Measurements from ENCODE around the gene NAA16. TPM values are rescaled to one million over a fixed set of nuclear protein-coding genes. Genes with fewer than 3 reads are reported as not detected.
"Not testable (repeated sequence)": the region's sequence is repeated elsewhere in the genome, so short reads cannot be mapped to it uniquely, and the experiment has no call there.

NAA16 gene
- total RNA-seq, 1 donor from 2014 or later, result 31.2 TPM

GRCh38 chr13:41413872-41414271 lies 102.8 kb downstream of the NAA16 start:
- Mint-ChIP-seq H3K4me1 (no peaks in the 10 kb centered on the region), H3K9me3 (no peaks in the 10 kb centered on the region), H3K36me3 (ENCODE audit: low read depth) (no peaks in the 10 kb centered on the region), H3K27ac (no peak overlapping the region), H3K27me3 (peaks cover 7% of the 10 kb centered on the region), H3K4me3 (no peak overlapping the region)
- intact Hi-C loops (cut with micrococcal nuclease), result no loop called here
- peak; percentile 42 for DNase-seq

GRCh38 chr13:41416276-41416675 lies 105.2 kb downstream of the NAA16 start:
- no peak overlapping the region for H3K4me3 Mint-ChIP-seq
- DNase-seq, result no peak
- no peaks in the 10 kb centered on the region for H3K9me3 Mint-ChIP-seq
- H3K36me3 Mint-ChIP-seq (ENCODE audit: low read depth), result no peaks in the 10 kb centered on the region
- no peak overlapping the region for H3K27ac Mint-ChIP-seq
- intact Hi-C loops (cut with micrococcal nuclease), result no loop called here
- peaks cover 5% of the 10 kb centered on the region for H3K27me3 Mint-ChIP-seq
- no peaks in the 10 kb centered on the region for H3K4me1 Mint-ChIP-seq

- Mint-ChIP-seq H3K9me3 (no peaks in the 10 kb centered on the region), H3K27me3 (peaks cover 3% of the 10 kb centered on the region), H3K36me3 (ENCODE audit: low read depth) (no peaks in the 10 kb centered on the region), H3K4me1 (no peaks in the 10 kb centered on the region), H3K4me3 (no peak overlapping the region), H3K27ac (no peak overlapping the region)
- DNase-seq, result peak; percentile 8
- intact Hi-C loops (cut with micrococcal nuclease), result no loop called here
Measured at GRCh38 chr13:41418027-41418426, 107.0 kb downstream of the NAA16 start.

- H3K4me3 Mint-ChIP-seq, result no peak overlapping the region
- no peaks in the 10 kb centered on the region for H3K36me3 Mint-ChIP-seq (ENCODE audit: low read depth)
- no peaks in the 10 kb centered on the region for H3K4me1 Mint-ChIP-seq
- peaks cover 3% of the 10 kb centered on the region for H3K27me3 Mint-ChIP-seq
- no peak overlapping the region for H3K27ac Mint-ChIP-seq
- intact Hi-C loops (cut with micrococcal nuclease), result no loop called here
- DNase-seq, result peak; percentile 21
- no peaks in the 10 kb centered on the region for H3K9me3 Mint-ChIP-seq
Measured at GRCh38 chr13:41418731-41419130, 107.7 kb downstream of the NAA16 start.

- H3K4me1 Mint-ChIP-seq, result no peaks in the 10 kb centered on the region
- DNase-seq, result no peak
- intact Hi-C loops (cut with micrococcal nuclease), result no loop called here
- H3K9me3 Mint-ChIP-seq, result no peaks in the 10 kb centered on the region
- no peaks in the 10 kb centered on the region for H3K36me3 Mint-ChIP-seq (ENCODE audit: low read depth)
- no peaks in the 10 kb centered on the region for H3K27me3 Mint-ChIP-seq
- no peak overlapping the region for H3K4me3 Mint-ChIP-seq
- no peak overlapping the region for H3K27ac Mint-ChIP-seq
Measured at GRCh38 chr13:41419206-41419605, 108.1 kb downstream of the NAA16 start.

- no peaks in the 10 kb centered on the region for H3K27me3 Mint-ChIP-seq
- no peaks in the 10 kb centered on the region for H3K36me3 Mint-ChIP-seq (ENCODE audit: low read depth)
- intact Hi-C loops (cut with micrococcal nuclease), result no loop called here
- no peak overlapping the region for H3K4me3 Mint-ChIP-seq
- H3K27ac Mint-ChIP-seq, result no peak overlapping the region
- H3K4me1 Mint-ChIP-seq, result no peaks in the 10 kb centered on the region
- DNase-seq, result peak; percentile 45
- no peaks in the 10 kb centered on the region for H3K9me3 Mint-ChIP-seq
Measured at GRCh38 chr13:41420146-41420545, 109.1 kb downstream of the NAA16 start.

- H3K4me3 Mint-ChIP-seq, result not testable (repeated sequence)
Measured at GRCh38 chr13:41421330-41421729, 110.3 kb downstream of the NAA16 start.

GRCh38 chr13:41421983-41422382 lies 110.9 kb downstream of the NAA16 start:
- H3K9me3 Mint-ChIP-seq; H3K4me3 Mint-ChIP-seq; H3K4me1 Mint-ChIP-seq; H3K27me3 Mint-ChIP-seq; H3K27ac Mint-ChIP-seq; intact Hi-C loops (cut with micrococcal nuclease); H3K36me3 Mint-ChIP-seq (ENCODE audit: low read depth): not testable (repeated sequence)
- peak; percentile 46 for DNase-seq

More at GRCh38 chr13:41421330-41421729, 110.3 kb downstream of the NAA16 start:
- H3K27me3 Mint-ChIP-seq; H3K4me1 Mint-ChIP-seq; DNase-seq; intact Hi-C loops (cut with micrococcal nuclease); H3K27ac Mint-ChIP-seq; H3K9me3 Mint-ChIP-seq; H3K36me3 Mint-ChIP-seq (ENCODE audit: low read depth): not testable (repeated sequence)

- H3K4me3 Mint-ChIP-seq, H3K27me3 Mint-ChIP-seq: not testable (repeated sequence)
Measured at GRCh38 chr13:41423259-41423658, 112.2 kb downstream of the NAA16 start.

GRCh38 chr13:41424675-41425074 lies 113.6 kb downstream of the NAA16 start:
- not testable (repeated sequence) for H3K9me3 Mint-ChIP-seq

More at GRCh38 chr13:41423259-41423658, 112.2 kb downstream of the NAA16 start:
- intact Hi-C loops (cut with micrococcal nuclease); H3K27ac Mint-ChIP-seq; H3K9me3 Mint-ChIP-seq; H3K36me3 Mint-ChIP-seq (ENCODE audit: low read depth); H3K4me1 Mint-ChIP-seq: not testable (repeated sequence)
- DNase-seq, result peak; percentile 55

GRCh38 chr13:41426047-41426446 lies 115.0 kb downstream of the NAA16 start:
- Mint-ChIP-seq H3K36me3 (ENCODE audit: low read depth) (no peaks in the 10 kb centered on the region), H3K27ac (no peak overlapping the region), H3K9me3 (no peaks in the 10 kb centered on the region), H3K4me1 (peaks cover 4% of the 10 kb centered on the region), H3K27me3 (peaks cover 2% of the 10 kb centered on the region), H3K4me3 (no peak overlapping the region)
- intact Hi-C loops (cut with micrococcal nuclease), result loop anchor here (1.0 to 2.0 kb wide), 2 partner anchors 25 to 29 kb away; no protein-coding TSS in a partner anchor
- DNase-seq, result peak; percentile 71

More at GRCh38 chr13:41424675-41425074, 113.6 kb downstream of the NAA16 start:
- intact Hi-C loops (cut with micrococcal nuclease); H3K27ac Mint-ChIP-seq; DNase-seq; H3K27me3 Mint-ChIP-seq; H3K4me1 Mint-ChIP-seq; H3K4me3 Mint-ChIP-seq; H3K36me3 Mint-ChIP-seq (ENCODE audit: low read depth): not testable (repeated sequence)

Other genes starting within 250 kb of the NAA16 start
- gene WBP4, start 249.8 kb upstream of the NAA16 start, total RNA-seq, result 13.3 and 14.1 TPM in 2 replicates
- 6.3 and 6.8 TPM in 2 replicates for gene KBTBD6, start 178.5 kb upstream of the NAA16 start, total RNA-seq
- 5.6 and 6.2 TPM in 2 replicates for gene KBTBD7, start 116.7 kb upstream of the NAA16 start, total RNA-seq
- gene MTRF1, start 47.7 kb upstream of the NAA16 start, total RNA-seq, result 20.1 and 20.6 TPM in 2 replicates
- gene RGCC, start 146.3 kb downstream of the NAA16 start, total RNA-seq, result 113 and 117 TPM in 2 replicates

All from activated CD4-positive, alpha-beta T cell treated with anti-CD3 and anti-CD28 coated beads, Interleukin-2, amount 10 ng/mL, durations not matched to agents 24 days and 14 days (primary cell).